HG02759 (cell line): ENCODE measurements around the gene IFNAR1.

Experiments used
- ATAC-seq: cut with Tn5 transposase; IDR thresholded peaks from one replicate; pipeline ENCODE4 v1.9.1; 2021; ENCODE audit warnings: mild to moderate bottlenecking, moderate library complexity; ENCODE audit not compliant: unreplicated experiment

IFNAR1 gene

GRCh38 chr21:33324291-33325221, at the start of gene IFNAR1:
Gene IFNAR1, plus strand, starts transcription at chr21:33324970. Its CDS starts 86 bp downstream, at chr21:33325056.
- peak; percentile 85 for ATAC-seq

GRCh38 chr21:33278721-33279120, 46.0 kb upstream of the IFNAR1 start:
- no peak for ATAC-seq

- no peak for ATAC-seq
Measured at GRCh38 chr21:33279330-33279820, 45.4 kb upstream of the IFNAR1 start.

GRCh38 chr21:33281096-33281652, 43.6 kb upstream of the IFNAR1 start:
- no peak for ATAC-seq

- no peak for ATAC-seq
Measured at GRCh38 chr21:33283203-33283602, 41.6 kb upstream of the IFNAR1 start.

- no peak for ATAC-seq
Measured at GRCh38 chr21:33286076-33286475, 38.7 kb upstream of the IFNAR1 start.

- no peak for ATAC-seq
Measured at GRCh38 chr21:33286600-33287456, 37.9 kb upstream of the IFNAR1 start.

- no peak for ATAC-seq
Measured at GRCh38 chr21:33289199-33289819, 35.5 kb upstream of the IFNAR1 start.

- no peak for ATAC-seq
Measured at GRCh38 chr21:33290441-33290840, 34.3 kb upstream of the IFNAR1 start.

GRCh38 chr21:33291686-33292085, 33.1 kb upstream of the IFNAR1 start:
- no peak for ATAC-seq

GRCh38 chr21:33292724-33293123, 32.0 kb upstream of the IFNAR1 start:
- no peak for ATAC-seq

- ATAC-seq = no peak
Measured at GRCh38 chr21:33293136-33293535, 31.6 kb upstream of the IFNAR1 start.

- ATAC-seq = no peak
Measured at GRCh38 chr21:33293811-33294216, 31.0 kb upstream of the IFNAR1 start.

- no peak for ATAC-seq
Measured at GRCh38 chr21:33296156-33296555, 28.6 kb upstream of the IFNAR1 start.

GRCh38 chr21:33299181-33299752, 25.5 kb upstream of the IFNAR1 start:
- peak; percentile 70 for ATAC-seq

GRCh38 chr21:33300701-33301631, 23.8 kb upstream of the IFNAR1 start:
- no peak for ATAC-seq

- ATAC-seq = no peak
Measured at GRCh38 chr21:33301632-33302002, 23.2 kb upstream of the IFNAR1 start.

GRCh38 chr21:33302055-33302454, 22.7 kb upstream of the IFNAR1 start:
- no peak for ATAC-seq

- ATAC-seq = no peak
Measured at GRCh38 chr21:33302796-33303195, 22.0 kb upstream of the IFNAR1 start.
